ENCODE results near the gene RBMS3.

DNA sequence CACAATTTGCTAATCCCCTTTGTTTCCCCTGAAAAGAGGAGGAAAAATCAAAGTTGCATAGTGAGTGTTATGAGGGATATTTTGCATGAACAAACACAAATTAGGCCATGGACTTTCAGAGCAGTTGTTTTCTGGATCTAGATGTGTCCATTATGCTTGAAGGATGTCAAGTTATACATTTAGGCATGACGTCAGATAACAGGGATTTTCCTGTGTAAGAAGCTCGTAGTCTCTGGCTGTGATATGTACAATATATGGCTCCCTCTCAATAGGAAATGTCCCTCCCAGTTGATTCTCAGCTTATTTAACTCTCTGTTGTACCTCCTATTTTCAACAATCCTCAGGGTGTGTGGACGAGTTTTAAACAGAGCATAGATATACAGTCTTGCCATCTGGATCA, 171.0 kb downstream of the RBMS3 start:
- TF ChIP-seq ELF4 (IDR thresholded peaks at IDR 0.05) = no peak
- no peak for TF ChIP-seq FOXA1 (IDR thresholded peaks at IDR 0.05)
- TF ChIP-seq LEF1 (IDR thresholded peaks at IDR 0.05; ENCODE audit: borderline replicate concordance) = no peak
- no peak for TF ChIP-seq FOXM1 (IDR thresholded peaks at IDR 0.05; ENCODE audit: borderline replicate concordance)
- no peak for TF ChIP-seq BHLHE40 (IDR thresholded peaks at IDR 0.05; ENCODE audit: borderline replicate concordance)
- TF ChIP-seq ZNF384 (IDR thresholded peaks at IDR 0.05) = no peak
- no peak for TF ChIP-seq HDGF (IDR thresholded peaks at IDR 0.05; ENCODE audit: borderline replicate concordance)
- TF ChIP-seq FOXK2 (IDR thresholded peaks at IDR 0.05) = no peak
- TF ChIP-seq SUZ12 (IDR thresholded peaks at IDR 0.05) = no peak
- TF ChIP-seq ARNT (IDR thresholded peaks at IDR 0.05) = no peak

Measured in HEK293T (cell line).